HepG2 (cell line): ENCODE data around the gene SUPT6H. TPM values are rescaled to one million over a fixed set of nuclear protein-coding genes. Genes with fewer than 3 reads are reported as not detected.

Source experiments
- BATF2 ChIP-seq: sonication (generic); formaldehyde crosslinking; IDR thresholded peaks from 2 replicates; pipeline ENCODE4 v1.8.0; 2022; ENCODE audit warnings: mild to moderate bottlenecking, missing genetic modification reagents, moderate library complexity
- HOMEZ ChIP-seq: IDR thresholded peaks from 2 replicates; pipeline ENCODE4 v1.6.1; 2016; ENCODE audit warnings: low read depth
- HOXA3 ChIP-seq: sonication (generic); formaldehyde crosslinking; IDR thresholded peaks from 2 replicates; pipeline ENCODE4 v1.5.0; 2020; ENCODE audit warnings: missing genetic modification reagents
- ISX ChIP-seq: sonication (generic); formaldehyde crosslinking; conservative IDR thresholded peaks from 2 replicates; pipeline ENCODE4 v1.5.0; 2020; ENCODE audit warnings: missing genetic modification reagents
- SP5 ChIP-seq: IDR thresholded peaks from 2 replicates; pipeline ENCODE4 v1.6.1; 2016; ENCODE audit warnings: low read depth, borderline replicate concordance
- SRY ChIP-seq: sonication (generic); formaldehyde crosslinking; IDR thresholded peaks from 2 replicates; pipeline ENCODE4 v1.8.0; 2022; ENCODE audit warnings: mild to moderate bottlenecking, missing genetic modification reagents
- ZBTB49 ChIP-seq: sonication (generic); formaldehyde crosslinking; IDR thresholded peaks from 2 replicates; pipeline ENCODE4 v1.4.0; 2020; ENCODE audit warnings: missing genetic modification reagents, borderline replicate concordance
- ZFP36L1 ChIP-seq: sonication (generic); formaldehyde crosslinking; IDR thresholded peaks from 2 replicates; pipeline ENCODE4 v1.8.0; 2022; ENCODE audit warnings: mild to moderate bottlenecking, missing genetic modification reagents, moderate library complexity
- ZNF337 ChIP-seq: sonication (generic); formaldehyde crosslinking; IDR thresholded peaks from 2 replicates; pipeline ENCODE4 v1.5.1; 2020; ENCODE audit warnings: missing genetic modification reagents, low read depth, mild to moderate bottlenecking, borderline replicate concordance
- ZNF619 ChIP-seq: sonication (generic); formaldehyde crosslinking; IDR thresholded peaks from 2 replicates; pipeline ENCODE4 v1.4.0; 2020; ENCODE audit warnings: mild to moderate bottlenecking, missing genetic modification reagents
- ZNF839 ChIP-seq: sonication (generic); formaldehyde crosslinking; IDR thresholded peaks from 2 replicates; pipeline ENCODE4 v1.4.0; 2020; ENCODE audit warnings: missing genetic modification reagents, mild to moderate bottlenecking, borderline replicate concordance
- ZUFSP ChIP-seq: sonication (generic); formaldehyde crosslinking; IDR thresholded peaks from 2 replicates; pipeline ENCODE4 v1.9.0; 2021; ENCODE audit warnings: missing genetic modification reagents, mild to moderate bottlenecking, borderline replicate concordance
- polyA plus RNA-seq, 8 experiments: library from polyadenylated mRNA; depleted of rRNA in 3 of 8; stranded (reverse) in 7 of 8; unstranded in 1 of 8; fragments of >200 nt; fragmentation: Illumina TruSeq in 4 of 8; extraction: Trizol in 4 of 8; gene quantifications; 2 replicates each; pipeline versions ENCODE4 v1.2.1 to v1.2.3, GENCODE V29; 2011 to 2016; ENCODE audit warnings: low read depth in 4 of 8, missing spikeins in 1 of 8, mixed read lengths in 1 of 8; ENCODE audit not compliant: insufficient read depth in 1 of 8
- total RNA-seq, 5 experiments: library from RNA; depleted of rRNA; stranded (reverse); fragments of >200 nt; fragmentation: Illumina TruSeq; extraction: Trizol; gene quantifications; 2 replicates each; pipeline ENCODE4 v1.2.3, GENCODE V29; 2016; ENCODE audit warnings: low read depth in 1 of 5
- TF ChIP-seq, protein P1 (sequence below), 2 experiments: sonication (generic) in 1 of 2; formaldehyde crosslinking in 1 of 2; IDR thresholded peaks; 2 replicates each; pipeline versions ENCODE4 v1.4.0 to v1.6.1; 2018 to 2020; ENCODE audit warnings: missing genetic modification reagents in 2 of 2, borderline replicate concordance in 1 of 2, low read depth in 1 of 2, mild to moderate bottlenecking in 1 of 2, missing biosample characterization in 1 of 2

Gene SUPT6H
- total and polyA plus RNA-seq, 2 of the 13 experiments (the other 11 are each of a cell fraction or from before 2014, with no cell fraction given) = 32.7 to 39.9 TPM

DNA sequence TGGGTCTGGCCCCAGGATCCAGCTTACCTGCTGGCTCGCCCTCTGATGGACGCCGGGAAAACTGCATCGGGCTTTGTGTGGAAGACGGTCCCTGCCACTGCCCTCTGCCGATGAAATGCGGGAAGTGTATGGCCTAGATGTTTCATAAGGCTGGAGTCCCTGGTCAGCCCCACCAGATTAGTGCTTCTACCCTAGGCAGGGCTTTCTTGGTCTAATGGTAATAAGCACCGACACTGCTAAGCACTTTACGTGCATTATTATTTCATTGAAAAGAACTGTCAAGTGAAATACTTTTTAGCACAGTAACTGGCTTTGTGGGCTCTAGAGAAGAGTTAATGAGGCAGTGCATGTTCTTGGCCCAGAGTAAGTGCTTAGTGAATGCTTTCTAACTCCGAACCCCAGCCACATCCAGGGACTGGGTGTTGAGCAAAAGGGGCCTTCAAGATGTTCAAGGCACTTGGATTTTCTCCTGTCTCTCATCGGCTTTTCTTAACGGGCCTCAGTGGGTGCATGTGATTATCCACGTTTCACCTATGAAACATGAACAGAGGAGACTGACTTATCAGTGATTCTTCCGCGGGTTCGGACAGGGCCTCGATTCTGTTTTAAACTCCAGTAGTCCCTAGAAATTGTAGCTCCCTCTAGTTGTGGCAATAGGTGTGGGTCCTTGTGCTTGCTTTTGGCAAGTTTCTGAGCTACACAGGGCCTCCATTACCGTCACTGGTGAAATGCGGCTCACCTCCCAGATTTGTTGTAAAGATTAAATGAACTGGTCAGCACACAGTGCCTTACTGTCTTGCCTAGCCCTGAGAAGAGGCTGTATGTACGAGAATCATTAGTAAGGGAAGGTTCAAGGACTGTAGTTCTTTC, 88.4 kb downstream of the SUPT6H start (continued):
- no peak for TF ChIP-seq ZNF337
- TF ChIP-seq ZFP36L1 = 0 out of 2 replicates have a peak, but pooled peaks have one; percentile 44
- no peak for TF ChIP-seq ISX (CRISPR knock-in tag)
- TF ChIP-seq SP5 = 0 out of 2 replicates have a peak, but pooled peaks have one; percentile 24
- peak; percentile 55 for TF ChIP-seq HOXA3 (CRISPR knock-in tag)
- TF ChIP-seq HOMEZ (CRISPR knock-in tag) = 0 out of 2 replicates have a peak, but pooled peaks have one; percentile 10
- no peak for TF ChIP-seq ZUFSP (CRISPR knock-in tag)
- no peak for TF ChIP-seq SRY
- peak; percentile 36; the same call in 1 of the 2 replicates for TF ChIP-seq ZBTB49 (CRISPR knock-in tag)
- TF ChIP-seq ZNF839 (CRISPR knock-in tag) = no peak
- TF ChIP-seq, protein P1, sequence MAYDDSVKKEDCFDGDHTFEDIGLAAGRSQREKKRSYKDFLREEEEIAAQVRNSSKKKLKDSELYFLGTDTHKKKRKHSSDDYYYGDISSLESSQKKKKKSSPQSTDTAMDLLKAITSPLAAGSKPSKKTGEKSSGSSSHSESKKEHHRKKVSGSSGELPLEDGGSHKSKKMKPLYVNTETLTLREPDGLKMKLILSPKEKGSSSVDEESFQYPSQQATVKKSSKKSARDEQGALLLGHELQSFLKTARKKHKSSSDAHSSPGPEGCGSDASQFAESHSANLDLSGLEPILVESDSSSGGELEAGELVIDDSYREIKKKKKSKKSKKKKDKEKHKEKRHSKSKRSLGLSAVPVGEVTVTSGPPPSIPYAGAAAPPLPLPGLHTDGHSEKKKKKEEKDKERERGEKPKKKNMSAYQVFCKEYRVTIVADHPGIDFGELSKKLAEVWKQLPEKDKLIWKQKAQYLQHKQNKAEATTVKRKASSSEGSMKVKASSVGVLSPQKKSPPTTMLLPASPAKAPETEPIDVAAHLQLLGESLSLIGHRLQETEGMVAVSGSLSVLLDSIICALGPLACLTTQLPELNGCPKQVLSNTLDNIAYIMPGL (CRISPR knock-in tag; IDR thresholded peaks at IDR 0.05; ENCODE audit: borderline replicate concordance in 1 of 2, low read depth in 1 of 2) = peak; percentile 90 to 97
- TF ChIP-seq ZNF619 (CRISPR knock-in tag) = 0 out of 2 replicates have a peak, but pooled peaks have one; percentile 46
- TF ChIP-seq BATF2 = no peak
